ENCODE data around the gene TMEM184B.

The TMEM184B gene

DNA sequence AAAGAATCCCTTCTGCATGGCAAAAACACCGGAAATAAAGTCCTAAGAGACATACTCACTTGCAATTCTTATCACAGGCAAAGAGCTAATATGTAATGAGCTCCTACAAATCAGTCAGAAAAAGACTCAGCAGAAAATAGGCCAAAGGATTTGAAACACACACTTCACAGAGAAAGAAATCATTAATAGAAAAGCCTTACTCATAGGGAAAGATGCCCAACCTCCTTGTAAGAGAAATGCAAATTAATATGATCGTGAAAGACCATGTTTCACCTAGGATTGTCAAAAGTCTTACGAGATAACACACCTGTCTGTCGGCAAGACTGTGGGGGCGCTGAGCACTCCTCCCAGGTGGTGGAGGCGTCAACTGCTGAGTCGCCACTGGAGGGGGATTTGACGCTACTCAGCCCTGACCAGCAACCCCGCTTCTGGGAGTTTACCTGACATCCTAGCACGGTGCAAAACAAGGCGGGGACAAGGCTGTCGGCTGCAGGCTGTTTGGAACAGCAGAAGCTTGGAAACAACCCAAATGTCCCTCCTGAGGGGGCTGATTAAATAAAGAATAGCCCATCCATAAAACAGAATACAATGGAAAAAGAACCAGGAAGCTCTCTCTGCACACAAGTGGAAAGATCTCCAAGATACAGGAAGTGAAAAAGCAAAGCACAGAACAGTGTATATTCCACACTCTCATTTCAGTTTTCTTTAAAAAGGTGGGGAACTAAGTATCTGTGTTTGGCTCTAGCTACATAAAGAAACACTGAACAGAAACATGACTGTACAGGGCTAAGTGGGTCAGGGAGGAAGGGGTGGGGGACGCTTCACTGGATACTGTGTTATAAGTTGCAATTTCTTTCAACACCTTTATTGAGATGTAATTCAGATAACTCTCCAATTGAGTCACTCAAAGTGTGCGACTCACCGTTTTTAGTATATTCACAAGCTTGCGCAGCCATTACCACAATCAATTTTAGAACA, 33.0 kb upstream of the TMEM184B start:
- DNase-seq = peak; percentile 15

DNA sequence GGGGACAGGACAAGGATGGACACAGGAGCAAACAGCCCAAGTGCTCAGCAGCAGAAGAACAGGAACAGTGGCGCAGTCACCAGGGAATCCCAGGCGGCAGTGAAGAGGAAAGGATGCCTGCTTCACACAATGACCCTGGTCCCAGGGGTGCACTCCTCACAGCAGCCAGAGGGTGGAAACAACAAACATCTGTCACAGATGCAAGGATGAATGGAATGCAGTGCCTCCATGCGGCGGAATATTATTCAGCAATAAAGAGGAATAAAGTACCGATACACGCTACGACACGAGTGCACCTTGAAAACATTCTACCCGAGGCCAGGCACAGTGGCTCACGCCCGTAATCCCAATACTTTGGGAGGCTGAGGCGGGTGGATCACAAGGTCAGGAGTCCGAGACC, 31.7 kb upstream of the TMEM184B start:
- no peak for DNase-seq

DNA sequence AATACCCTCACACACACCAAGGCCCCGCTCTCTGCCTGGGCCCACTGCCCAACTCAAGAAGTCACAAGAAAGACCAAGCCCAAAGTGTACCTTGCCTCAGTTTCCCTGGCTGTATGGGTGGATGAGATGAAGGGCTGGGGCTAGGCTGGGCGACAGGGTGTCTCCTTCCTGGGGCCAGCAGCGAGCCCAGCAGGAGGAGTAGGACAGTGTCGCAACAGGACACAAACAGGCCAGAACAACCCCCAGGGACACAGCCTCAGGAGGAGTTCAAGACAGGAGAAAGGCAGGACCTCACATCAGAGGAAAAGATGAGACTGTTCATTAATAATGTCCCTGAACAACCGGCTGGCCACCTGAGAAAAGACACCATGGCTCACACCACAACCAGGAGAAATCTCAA, 31.2 kb upstream of the TMEM184B start:
- no peak for DNase-seq

DNA sequence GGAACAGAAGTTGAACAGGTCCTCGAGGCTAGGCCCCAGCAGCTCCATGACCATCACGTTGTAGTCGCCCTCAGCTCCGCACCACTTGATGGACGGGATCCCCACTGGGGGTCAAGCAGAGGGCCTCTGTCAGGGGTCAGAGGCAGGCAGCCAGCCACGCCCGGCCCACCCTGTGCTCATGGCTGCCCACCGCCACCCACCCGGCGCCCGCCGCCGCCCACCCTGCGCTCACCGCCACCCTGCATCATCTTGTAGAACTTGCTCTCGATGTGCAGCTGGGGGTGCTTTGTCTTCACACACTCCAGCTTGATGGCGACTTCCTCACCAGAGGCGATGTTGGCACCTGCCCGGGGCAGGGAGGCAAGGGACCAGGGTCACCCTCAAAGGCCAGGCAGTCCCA, 30.1 kb upstream of the TMEM184B start:
- DNase-seq = no peak

DNA sequence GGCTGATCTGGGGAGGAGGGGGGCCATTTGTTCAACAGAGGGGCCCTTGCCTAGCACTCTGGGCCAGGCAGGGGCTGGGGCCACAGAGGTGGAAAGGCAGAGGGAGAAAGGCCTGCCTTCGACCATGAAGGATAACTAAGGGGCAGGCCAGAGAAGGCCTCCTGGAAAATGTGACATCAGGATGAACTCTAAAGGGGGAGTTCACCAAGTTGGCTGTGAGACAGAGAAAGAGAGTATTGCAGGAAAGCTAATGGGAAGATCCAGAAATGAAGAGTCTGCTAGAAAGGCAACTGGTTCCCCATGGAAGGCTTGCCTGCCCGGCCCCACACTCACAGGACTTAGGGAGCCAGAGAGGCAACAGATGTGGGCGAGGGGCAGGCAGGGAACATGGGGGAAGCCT, 28.1 kb upstream of the TMEM184B start:
- DNase-seq = no peak

DNA sequence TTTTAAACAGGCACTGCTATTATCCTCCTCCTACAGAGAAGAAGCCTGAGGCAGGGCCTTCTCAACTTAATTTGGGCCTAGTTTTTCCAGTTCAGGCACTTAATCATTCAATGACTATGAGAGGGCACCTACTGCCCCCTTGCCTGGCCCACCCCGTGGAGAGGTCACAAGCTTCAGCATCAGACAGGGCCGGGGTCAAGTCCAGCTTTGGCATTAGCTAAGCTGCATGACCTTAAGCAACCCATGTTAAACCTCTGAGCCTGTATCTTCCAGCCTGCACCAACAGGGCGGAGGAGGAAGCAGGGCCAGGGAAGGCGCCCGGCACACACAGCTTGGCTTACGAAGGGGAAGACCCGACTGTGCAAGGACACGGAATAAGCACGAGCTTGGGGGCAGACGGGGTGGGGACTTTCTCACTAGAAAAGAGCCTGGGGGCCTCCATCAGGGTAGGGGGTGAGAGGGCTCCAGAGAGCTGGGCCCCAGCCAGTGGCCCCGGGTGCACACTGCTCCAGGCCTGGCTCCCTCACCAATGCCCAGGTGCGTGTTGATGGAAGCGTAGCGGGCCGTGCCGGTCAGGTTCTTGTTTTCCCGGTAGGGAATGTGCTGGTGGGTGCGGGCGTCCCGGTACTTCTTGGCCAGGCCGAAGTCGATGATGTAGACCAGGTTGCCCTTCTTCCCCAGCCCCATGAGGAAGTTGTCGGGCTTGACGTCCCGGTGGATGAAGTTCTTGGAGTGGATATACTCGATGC, 27.6 kb upstream of the TMEM184B start:
- DNase-seq = no peak

DNA sequence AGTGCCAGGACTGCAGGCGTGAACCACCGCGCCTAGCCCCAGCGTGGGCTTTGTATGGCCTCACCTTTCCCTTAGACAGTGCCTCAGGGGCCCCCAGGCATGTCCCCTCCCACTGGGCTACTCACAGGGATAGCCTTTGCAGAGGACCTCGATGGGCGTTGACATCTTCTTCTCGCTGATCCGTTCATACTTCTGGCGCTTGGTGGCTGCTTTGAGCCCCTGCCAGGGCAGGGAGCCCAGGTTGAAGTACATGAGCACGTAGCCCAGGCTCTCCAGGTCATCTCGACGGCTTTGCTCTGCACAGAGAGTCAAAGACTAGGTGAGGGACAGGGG, 26.9 kb upstream of the TMEM184B start:
- DNase-seq = no peak

DNA sequence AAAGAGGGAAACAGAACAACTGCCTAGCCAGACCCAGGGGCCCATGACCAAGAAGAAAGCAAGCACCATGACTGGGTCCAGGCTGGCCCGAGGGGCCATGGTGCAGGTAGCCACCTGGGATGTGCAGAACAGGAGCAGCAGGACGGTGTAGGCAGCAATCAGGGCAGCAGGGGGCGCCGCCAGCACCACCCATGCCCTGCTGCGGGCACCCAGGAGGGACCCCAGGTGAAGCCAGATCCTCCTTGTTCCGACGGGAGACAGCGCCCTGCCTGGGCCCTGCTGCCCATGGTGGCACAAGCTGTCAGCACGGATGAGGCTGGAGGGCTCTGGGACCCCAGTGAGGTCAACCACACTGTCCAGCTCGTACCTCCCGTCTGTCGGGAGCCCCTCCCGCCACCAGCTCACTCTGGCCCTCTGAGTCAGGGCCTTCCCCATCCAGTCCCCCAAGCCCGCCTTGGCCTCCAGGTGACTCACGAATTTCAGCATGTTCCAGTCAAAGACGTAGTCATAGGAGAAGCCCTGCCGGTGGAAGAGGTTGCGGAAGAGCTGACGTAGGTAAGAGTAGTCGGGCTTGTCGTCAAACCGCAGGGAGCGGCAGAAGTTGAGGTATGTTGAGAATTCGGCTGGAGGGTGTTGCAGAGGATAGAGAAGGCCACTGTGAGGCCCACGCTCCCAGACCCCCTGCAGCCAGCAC, 25.6 kb upstream of the TMEM184B start:
- DNase-seq = no peak

DNA sequence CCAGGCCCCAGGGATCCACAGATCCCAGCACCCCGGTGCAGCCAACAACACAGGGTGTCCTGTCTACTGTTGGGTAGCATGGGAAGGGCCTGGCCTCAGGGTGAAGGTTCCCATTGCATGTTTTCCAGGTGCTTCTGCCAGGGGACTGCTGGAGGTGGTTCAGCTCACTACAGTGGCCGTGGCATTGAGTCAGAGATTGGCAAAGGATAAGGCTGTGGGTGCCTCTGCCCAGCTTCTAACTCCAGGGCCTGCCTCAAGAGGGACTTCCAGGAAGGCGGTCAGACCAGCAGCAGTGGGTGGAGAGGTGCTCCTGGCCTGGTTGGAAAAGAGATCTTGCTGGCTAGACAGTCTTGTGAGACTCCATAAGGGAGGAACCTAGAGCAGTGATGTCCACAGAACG, 23.6 kb upstream of the TMEM184B start:
- DNase-seq = no peak

DNA sequence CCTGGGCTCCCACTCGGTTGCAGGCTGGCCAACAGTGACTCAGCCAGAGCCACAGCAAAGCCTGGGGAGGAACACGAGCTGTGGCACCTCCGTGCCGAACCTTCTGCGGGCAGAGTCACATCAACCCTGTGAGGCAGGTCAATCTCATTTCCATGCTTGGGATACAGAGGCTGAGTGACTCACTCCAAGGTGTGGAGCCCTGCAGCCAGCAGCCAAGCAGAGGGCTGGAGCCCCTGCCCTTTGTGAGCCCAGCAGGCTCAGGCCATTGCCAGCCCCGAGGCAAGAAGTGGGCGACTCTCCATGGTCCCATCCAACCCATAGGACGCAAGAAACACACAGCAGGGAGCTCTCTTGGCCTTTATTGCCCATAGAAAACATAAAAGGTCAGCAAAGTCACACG, 23.1 kb upstream of the TMEM184B start:
- DNase-seq = no peak

DNA sequence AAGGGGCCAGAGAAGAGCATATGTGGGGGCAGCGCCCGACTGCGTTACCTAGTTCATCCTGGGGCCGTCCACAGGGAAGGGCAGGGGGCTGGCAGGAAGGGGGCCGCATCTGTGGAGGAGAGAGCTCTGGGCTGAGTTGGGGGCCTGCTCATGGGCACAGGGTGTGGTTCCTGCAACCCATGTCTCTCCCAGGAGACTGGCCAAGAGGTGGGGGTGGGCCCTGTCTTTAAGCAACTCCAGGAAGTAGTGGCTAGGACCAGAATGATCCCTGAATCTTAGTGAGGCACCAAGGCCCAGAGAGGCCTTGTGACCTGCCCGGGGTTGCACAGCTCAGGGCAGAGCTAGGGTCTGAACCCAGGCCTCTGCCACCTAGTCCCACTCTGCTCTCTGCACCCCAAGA, 22.5 kb upstream of the TMEM184B start:
- DNase-seq = no peak

DNA sequence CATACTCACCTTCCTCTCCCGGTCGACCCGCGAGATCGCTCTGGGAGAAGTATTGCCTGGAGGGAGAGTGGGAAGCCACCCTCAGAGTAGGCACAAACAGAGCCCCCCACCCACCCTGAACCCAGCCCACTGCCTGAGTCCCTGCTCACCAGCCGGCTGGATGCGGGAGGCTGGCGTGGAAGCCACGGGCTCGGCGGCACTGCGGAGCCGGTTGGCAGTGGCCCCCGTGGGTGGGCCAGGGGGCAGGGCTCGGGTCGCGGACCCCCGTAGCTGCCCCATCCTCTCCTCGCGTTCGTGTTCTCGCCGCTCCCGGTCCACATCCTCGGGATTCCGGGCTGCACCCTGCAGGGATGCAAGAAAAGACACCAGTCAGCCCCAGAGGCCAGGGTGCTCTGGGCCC, 21.4 kb upstream of the TMEM184B start:
- DNase-seq = no peak

DNA sequence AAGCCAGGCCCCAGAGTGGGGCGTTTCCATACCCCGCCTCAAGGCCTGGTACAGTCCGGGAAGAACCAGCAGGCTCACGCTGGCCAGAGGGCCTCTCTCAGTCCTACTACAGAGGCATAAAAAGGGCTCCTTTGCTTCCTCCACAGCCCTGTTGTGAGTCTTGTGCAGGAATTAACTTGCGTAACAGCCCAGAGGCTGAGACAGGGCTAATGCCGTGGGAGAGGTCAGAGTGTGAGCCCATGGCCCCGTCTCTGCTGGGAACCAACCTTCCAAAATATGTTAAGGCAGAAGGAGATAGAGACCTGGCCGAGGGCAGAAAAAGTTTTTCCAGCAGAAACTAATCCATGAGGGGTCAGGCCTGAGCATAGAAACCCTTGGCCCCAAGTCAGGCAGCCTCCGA, 19.9 kb upstream of the TMEM184B start:
- DNase-seq = no peak

DNA sequence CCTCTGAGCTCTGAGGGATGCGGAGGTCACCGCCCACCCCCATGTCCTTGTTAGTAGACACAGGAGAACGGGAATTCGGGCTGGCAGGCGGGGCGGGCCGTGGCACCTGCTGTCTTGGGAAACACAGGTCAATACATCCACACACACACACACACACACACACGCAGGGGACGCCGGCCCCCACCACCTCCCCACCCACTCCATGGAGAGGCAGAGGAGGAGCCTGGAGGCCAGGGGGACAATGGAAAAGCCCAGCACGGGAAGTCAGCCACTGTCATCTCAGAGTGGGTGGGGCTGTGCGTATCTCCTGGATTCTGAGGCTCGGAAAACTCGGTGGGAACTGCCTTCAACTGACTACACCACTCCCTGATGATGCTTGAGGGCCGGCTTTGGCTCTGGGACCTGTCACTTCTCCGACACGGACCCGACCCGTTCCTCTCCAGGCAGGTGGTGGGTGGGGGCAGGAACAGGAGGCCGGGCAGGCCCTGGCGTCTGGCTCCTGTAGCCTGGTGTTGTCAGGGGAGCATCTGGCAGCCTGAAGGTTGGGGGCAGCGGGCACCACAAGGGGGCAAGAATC, 18.5 kb upstream of the TMEM184B start:
- no peak for DNase-seq

DNA sequence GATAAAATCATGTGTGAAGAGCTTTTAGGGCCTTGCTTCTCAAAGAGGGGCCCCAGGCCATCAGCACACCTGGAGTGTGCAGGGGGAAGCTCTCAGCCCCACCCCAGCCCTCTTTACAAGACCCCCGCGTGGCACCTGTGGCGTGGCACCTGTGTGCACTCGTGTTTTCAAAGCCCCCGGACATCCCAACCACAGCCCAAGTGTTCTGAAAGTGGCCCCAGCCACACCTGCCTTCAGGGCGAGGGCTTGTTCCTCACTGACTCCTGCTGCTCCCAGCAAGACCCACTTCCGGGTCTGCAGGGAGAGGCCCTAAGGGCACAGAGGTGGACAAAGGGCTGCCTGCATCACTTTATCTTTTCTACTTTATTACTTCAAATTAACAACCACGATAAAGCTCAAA, 17.5 kb upstream of the TMEM184B start:
- DNase-seq = no peak

DNA sequence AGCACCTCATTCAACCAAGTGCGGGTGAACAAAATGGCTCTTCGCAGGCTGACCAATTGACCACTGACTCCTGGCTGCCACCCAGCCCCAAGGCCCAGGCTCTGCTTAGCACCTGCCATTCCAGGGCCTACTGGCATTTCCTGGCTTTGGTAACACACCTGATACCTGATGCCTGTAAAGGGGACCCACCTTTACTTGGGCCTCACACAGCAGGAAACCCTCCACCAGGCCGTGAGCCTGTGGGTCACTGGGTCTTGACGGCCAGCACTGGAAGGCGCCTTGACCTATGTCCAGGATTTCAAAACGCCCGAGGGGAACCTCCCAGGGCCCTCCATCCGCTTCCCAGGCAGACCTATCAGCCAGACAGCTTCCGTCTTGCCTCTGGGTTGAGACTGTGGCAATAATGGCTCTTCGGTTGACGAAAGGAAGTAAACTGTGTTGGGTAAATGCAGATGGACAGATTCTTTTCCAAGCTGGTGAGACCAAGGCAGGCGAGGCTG, 16.8 kb upstream of the TMEM184B start:
- DNase-seq = no peak

DNA sequence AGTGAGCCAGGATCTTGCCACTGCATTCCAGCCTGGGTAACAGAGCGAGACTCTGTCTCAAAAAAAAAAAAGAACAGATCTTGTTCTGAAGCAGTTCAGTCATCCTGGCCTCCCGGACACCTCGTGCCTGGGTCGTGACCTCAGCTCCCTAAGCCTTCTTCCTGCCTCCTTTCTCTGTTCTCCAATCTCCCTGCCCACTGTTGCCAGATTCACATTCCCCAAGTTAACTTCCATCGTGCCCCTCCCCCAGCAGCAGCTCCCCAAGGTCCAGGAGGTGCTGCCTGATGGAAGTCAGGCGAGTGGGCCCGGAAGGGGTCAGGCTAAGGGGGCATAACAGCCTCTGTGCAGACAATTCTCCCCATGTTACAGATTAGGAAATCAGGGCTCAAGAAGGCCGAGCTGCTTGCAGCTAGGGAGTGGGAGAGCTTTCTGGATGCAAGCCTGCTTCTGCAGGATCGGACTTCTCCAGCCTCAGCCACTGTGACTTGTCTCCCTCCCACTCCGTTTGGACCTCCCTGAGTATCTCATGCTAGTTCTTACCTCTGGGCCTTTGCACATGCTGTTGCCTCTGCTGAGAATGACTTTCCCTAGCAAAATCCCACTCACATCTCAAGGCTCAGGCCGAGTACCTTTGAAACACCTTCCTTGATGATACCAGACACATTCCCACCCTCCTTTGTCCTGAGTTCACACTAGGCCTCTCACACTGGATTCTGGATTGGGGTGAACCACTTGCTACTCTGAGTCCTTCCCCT, 14.3 kb upstream of the TMEM184B start:
- DNase-seq = no peak

DNA sequence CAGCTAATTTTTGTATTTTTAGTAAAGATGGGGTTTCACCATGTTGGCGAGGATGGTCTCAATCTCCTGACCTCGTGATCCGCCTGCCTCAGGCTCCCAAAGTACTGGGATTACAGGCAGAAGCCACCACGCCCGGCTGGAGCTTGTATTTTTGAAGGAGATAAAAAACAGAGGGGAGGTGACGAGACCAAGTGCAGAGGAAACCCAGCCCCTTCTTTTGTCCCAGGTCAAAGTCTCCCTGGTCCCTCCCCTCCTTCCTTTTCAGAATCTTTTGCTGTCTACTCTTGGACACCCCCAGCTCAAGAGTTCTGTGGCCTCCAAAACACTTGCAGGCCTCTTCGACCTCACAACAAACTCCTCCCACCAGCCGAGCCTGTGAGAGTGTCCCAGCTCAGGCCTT, 12.2 kb upstream of the TMEM184B start:
- no peak for DNase-seq

DNA sequence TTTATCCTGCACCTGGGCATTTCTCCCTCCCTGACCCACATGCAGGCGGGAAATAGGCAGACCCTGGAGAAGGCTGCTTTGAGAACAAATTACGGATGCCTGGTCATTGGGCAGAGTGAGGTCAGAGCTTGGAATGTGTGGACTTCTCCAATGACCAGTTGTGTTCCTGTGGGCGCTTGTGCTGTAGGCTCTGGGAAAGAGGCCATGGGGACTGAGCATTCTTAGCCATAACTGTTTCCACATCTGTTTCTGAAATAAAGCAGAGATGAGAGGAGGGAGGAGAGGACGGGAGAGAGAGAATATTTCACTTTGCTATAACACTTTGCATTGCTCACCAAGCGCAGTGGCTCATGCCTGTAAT, 11.2 kb upstream of the TMEM184B start:
- DNase-seq = no peak

DNA sequence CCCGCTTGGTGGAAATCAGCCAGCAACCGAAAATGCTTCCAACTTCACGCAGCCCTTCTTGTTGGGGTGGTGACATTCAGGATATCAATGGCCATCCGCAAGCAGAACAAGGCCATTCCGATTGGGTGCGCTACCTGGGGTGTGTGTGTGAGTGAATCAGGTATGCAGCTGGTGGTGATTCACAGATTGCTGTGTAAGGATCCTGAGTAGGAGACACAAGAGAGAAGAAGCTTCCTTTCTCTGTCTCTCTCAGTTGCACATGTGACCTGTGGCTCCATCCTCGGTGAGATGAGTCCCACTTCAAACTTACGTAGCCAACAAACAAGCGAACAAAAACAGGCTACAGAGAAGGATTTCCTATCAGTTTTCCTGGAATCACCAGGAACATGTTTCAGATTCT, 9.6 kb upstream of the TMEM184B start:
- DNase-seq = no peak

DNA sequence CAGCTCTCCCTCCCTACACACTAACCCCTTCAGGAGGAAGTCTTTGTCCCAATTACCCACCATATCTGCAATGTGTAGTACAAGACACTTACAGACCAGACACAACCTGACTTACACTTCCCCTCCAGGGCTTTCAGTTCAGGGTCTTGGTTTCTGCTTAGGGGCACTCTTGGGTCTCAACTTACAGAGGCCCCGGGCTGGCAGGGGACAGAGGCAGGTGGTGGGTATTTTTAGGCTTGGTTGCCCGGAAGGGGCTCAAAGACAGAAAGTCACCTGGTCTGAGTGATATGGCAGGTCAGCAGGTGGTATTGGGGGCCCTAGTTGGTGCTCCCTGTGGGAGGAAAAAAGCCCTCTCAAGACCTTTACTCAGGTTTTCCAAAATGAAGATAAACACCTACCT, 3.4 kb upstream of the TMEM184B start:
- no peak for DNase-seq

DNA sequence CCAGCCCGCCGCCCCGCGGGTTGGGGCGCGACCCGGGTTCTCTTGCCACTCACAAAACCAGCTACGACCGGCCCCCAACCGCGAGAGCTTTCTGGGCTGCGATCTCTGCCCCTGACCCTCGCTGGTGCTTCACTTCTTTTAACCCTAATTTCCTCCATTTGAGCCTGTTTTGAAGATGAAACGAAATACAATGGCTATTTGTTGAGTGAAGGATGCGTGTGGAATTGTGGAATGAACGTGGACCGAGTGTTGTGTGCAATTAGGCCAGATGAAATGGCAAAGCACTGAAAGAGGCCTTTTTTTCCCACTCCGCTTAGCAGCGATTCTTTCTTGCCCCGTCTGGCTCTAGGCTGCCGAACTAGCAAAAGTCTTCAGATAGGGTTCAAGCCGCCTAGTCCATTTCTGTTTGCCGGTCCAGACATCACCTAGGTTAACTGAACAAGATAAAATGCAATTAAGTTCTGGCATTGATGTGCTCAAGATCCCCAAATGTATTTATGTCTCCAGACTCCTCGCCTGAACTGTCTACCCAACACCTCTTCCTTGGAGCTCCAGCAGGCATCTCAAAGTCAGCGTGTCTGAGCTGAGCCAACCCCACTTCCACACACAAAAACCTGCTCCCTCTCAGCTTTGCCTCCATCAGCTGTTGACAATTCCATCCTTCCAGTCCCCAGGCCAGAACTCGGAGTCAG, 471 bp upstream of the TMEM184B start:
- no peak for DNase-seq

Data from NCI-H748 treated with DMSO at 0.1 percent for 48 hours (cell line).